ENCODE measurements around the gene NINL. TPM values are rescaled to one million over a fixed set of nuclear protein-coding genes. Genes with fewer than 3 reads are reported as not detected.

NINL gene
- total and polyA plus RNA-seq, 2 of the 8 experiments (the other 6 are each of a cell fraction or from before 2014, with no cell fraction given): 15.3 to 30.0 TPM

DNA sequence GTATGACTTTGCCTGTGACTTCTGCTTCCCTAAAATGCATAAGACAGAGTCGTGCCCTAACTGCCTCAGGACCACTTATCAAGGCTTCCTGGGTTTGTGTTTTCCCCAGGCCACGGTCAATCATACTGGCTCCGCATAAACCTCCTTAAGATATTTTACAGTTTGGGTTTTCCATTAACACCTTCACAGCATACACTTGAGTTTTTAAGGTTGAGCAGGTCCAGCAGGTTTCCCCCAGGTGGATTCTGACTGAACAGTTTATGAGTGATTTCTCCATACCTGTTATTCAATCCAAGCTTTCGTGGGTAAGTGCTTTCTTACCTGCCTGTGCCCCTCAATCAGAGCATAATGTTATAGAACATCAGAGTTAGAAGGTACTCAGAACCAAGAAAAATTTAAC, 39.3 kb downstream of the NINL start:
- H3K23ac ChIP-seq (ENCODE audit: insufficient read length): no peak overlapping the region
- H4K8ac ChIP-seq (ENCODE audit: extremely low read depth, insufficient read depth, low read length): no peak overlapping the region
- peaks cover 10% of the 10 kb centered on the region for H3K79me1 ChIP-seq (ENCODE audit: low read depth, low read length)
- no peak overlapping the region for H3K4me3 ChIP-seq (ENCODE audit: extremely low read depth in 1 of 4, insufficient read depth in 2 of 4, low read depth in 3 of 4, low read length in 4 of 4)
- H3K4me1 ChIP-seq (replicated peaks in 1 of 4; ENCODE audit: control insufficient read depth in 3 of 4, insufficient read depth in 4 of 4, low read length in 3 of 4): peaks cover 6 to 20% (median 11%) of the 10 kb centered on the region in 4 experiments
- no peak overlapping the region for H2BK12ac ChIP-seq (ENCODE audit: low read depth, low read length)
- TF ChIP-seq EP300 (IDR thresholded peaks at IDR 0.05; ENCODE audit: borderline replicate concordance in 1 of 2, low read depth in 2 of 2, low read length in 2 of 2) (no peak), HDAC2 (IDR thresholded peaks at IDR 0.05; ENCODE audit: borderline replicate concordance in 1 of 2, low read depth in 2 of 2, low read length in 2 of 2) (no peak), CHD1 (IDR thresholded peaks at IDR 0.05; ENCODE audit: low read depth, low read length) (no peak), CREB1 (IDR thresholded peaks at IDR 0.05) (no peak)
- no peak overlapping the region for H3K14ac ChIP-seq (ENCODE audit: insufficient read length)
- no peak overlapping the region for H3K18ac ChIP-seq (ENCODE audit: extremely low read depth, low read length)
- no peak overlapping the region for H2AK5ac ChIP-seq (ENCODE audit: low read depth, low read length)
- no peak overlapping the region for H2BK120ac ChIP-seq (replicated peaks; ENCODE audit: low read depth, low read length)
- H3K56ac ChIP-seq (replicated peaks; ENCODE audit: insufficient read length, low read depth, low read length): no peak overlapping the region
- ChIA-PET POLR2A (ENCODE audit: partially characterized antibody) (interaction anchor here (1.1 to 1.5 kb wide), 3 partner anchors 12 to 39 kb away, joined by 3 to 5 read pairs (median 4); partner anchors contain the start of gene NINL), CTCF (ENCODE audit: partially characterized antibody) (interaction anchor here (0.9 to 2.9 kb wide), 3 partner anchors 14 to 76 kb away, joined by 4 to 9 read pairs (median 7); no protein-coding TSS in a partner anchor)
- no peak overlapping the region for H2BK20ac ChIP-seq (ENCODE audit: low read length)
- no peak overlapping the region for H3K4ac ChIP-seq (replicated peaks; ENCODE audit: insufficient read length, low read depth, low read length)
- H2AFZ ChIP-seq (ENCODE audit: low read length): no peak overlapping the region
- H3K9me3 ChIP-seq (ENCODE audit: insufficient read depth in 2 of 2, low read depth in 1 of 2, low read length in 1 of 2): no peaks in the 10 kb centered on the region
- H3K4me2 ChIP-seq (ENCODE audit: insufficient read depth in 1 of 2, low read depth in 2 of 2, low read length in 2 of 2): no peak overlapping the region
- peaks cover 2 to 19% of the 10 kb centered on the region in 2 experiments for H4K20me1 ChIP-seq (replicated peaks in 1 of 2; ENCODE audit: control insufficient read depth in 1 of 2, insufficient read depth in 2 of 2, low read length in 2 of 2)
- no peak overlapping the region for H2BK5ac ChIP-seq (ENCODE audit: low read depth, low read length)
- no peak overlapping the region for H4K91ac ChIP-seq (replicated peaks; ENCODE audit: insufficient read length, low read length)
- no peak overlapping the region for H2BK15ac ChIP-seq (ENCODE audit: low read length)
- WGBS, 2 experiments (ENCODE audit: extremely low coverage in 1 of 2, insufficient coverage in 1 of 2, insufficient read length in 1 of 2, insufficient replicate concordance in 2 of 2, low coverage in 1 of 2, low lambda C conversion rate in 2 of 2, missing lambda C conversion rate in 1 of 2): 87% methylated on average over 4 of the region's 4 CpGs; no CpG with 5 or more reads in 1 of the 2 experiments
- FAIRE-seq (no peak), DNase-seq (ENCODE audit: low read depth in 1 of 2, low spot score in 2 of 2) (no peak)
- H3K9ac ChIP-seq (replicated peaks in 1 of 4; ENCODE audit: extremely low read depth in 1 of 4, low read depth in 3 of 4, low read length in 3 of 4): no peak overlapping the region
- H3K23me2 ChIP-seq (ENCODE audit: low read depth, low read length): no peaks in the 10 kb centered on the region
- peaks cover 0 to 56% of the 10 kb centered on the region in 2 experiments; a peak in 2 of 4 replicates for H3K79me2 ChIP-seq (ENCODE audit: control insufficient read depth in 1 of 2, insufficient read depth in 2 of 2, low read length in 2 of 2)
- no peak overlapping the region for H3K27ac ChIP-seq (ENCODE audit: low read depth, low read length)
- no peaks in the 10 kb centered on the region for H3K36me3 ChIP-seq (ENCODE audit: control insufficient read depth in 2 of 4, insufficient read depth in 4 of 4, low read length in 3 of 4)
- H3K27me3 ChIP-seq (replicated peaks in 1 of 4; ENCODE audit: control insufficient read depth in 3 of 4, extremely low read depth in 1 of 4, insufficient read depth in 3 of 4, low read length in 3 of 4): no peaks in the 10 kb centered on the region
- no peak overlapping the region for H4K5ac ChIP-seq (ENCODE audit: insufficient read length, low read depth, low read length)
